GM19438 (cell line): ENCODE data around the gene CDK2AP2.
"Not testable (repeated sequence)": the region's sequence is repeated elsewhere in the genome, so short reads cannot be mapped to it uniquely, and the experiment has no call there.

Experiments
- ATAC-seq: cut with Tn5 transposase; IDR thresholded peaks from one replicate; pipeline ENCODE4 v1.9.1; 2021; ENCODE audit warnings: low read depth; ENCODE audit not compliant: unreplicated experiment

The CDK2AP2 gene

GRCh38 chr11:67468456-67468758 is 39.6 kb downstream of the CDK2AP2 start:
- no peak for ATAC-seq

- no peak for ATAC-seq
Observed at GRCh38 chr11:67468056-67468455, 39.9 kb downstream of the CDK2AP2 start.

- ATAC-seq, result no peak
Observed at GRCh38 chr11:67466962-67467771, 40.8 kb downstream of the CDK2AP2 start.

GRCh38 chr11:67466367-67466766 is 41.6 kb downstream of the CDK2AP2 start:
- ATAC-seq, result no peak

- not testable (repeated sequence) for ATAC-seq
Observed at GRCh38 chr11:67465530-67465929, 42.4 kb downstream of the CDK2AP2 start.

GRCh38 chr11:67465189-67465510 is 42.8 kb downstream of the CDK2AP2 start:
- ATAC-seq, result no peak

GRCh38 chr11:67464411-67465188 is 43.4 kb downstream of the CDK2AP2 start:
- ATAC-seq, result peak; percentile 44

GRCh38 chr11:67463680-67464410 is 44.1 kb downstream of the CDK2AP2 start:
- ATAC-seq, result no peak

- ATAC-seq, result no peak
Observed at GRCh38 chr11:67463186-67463585, 44.8 kb downstream of the CDK2AP2 start.

- ATAC-seq, result no peak
Observed at GRCh38 chr11:67458266-67458665, 49.7 kb downstream of the CDK2AP2 start.

GRCh38 chr11:67457453-67457852 is 50.5 kb downstream of the CDK2AP2 start:
- no peak for ATAC-seq
